Smooth muscle cell of the umbilical artery (primary cell): ENCODE results near the gene SURF2. TPM values are rescaled to one million over a fixed set of nuclear protein-coding genes. Genes with fewer than 3 reads are reported as not detected.

Source experiments
- total RNA-seq: library from RNA; depleted of rRNA; stranded (reverse); fragments of >200 nt; gene quantifications from 2 replicates; pipeline ENCODE4 v1.2.3, GENCODE V29; 2014

Gene SURF2
- 8.9 and 11.0 TPM in 2 replicates for total RNA-seq

GRCh38 chr9:133356391-133357091 is at the start of gene SURF2, which contains the start of gene SURF1:
Gene SURF2 (plus strand): TSS chr9:133356550. CDS start chr9:133356593, 43 bp downstream.
Gene SURF1 (minus strand): TSS chr9:133356487. CDS start chr9:133356453, 34 bp downstream.

GRCh38 chr9:133335924-133336811 is 20.2 kb upstream of the SURF2 start, which contains the start of gene SURF6:
Gene SURF6 (minus strand): TSS chr9:133336188. CDS start chr9:133336132, 56 bp downstream.

GRCh38 chr9:133347985-133348717 is 8.2 kb upstream of the SURF2 start, which contains the start of the genes MED22 and RPL7A:
Gene MED22 (minus strand): TSS chr9:133348131. CDS start chr9:133346662, 1,469 bp downstream.
Gene RPL7A (plus strand): TSS chr9:133348218. CDS start chr9:133348244, 26 bp downstream.

GRCh38 chr9:133375724-133376654 is 19.6 kb downstream of the SURF2 start, which contains the start of the genes STKLD1 and SURF4:
Gene STKLD1 (plus strand): TSS chr9:133376366. CDS start chr9:133376474, 108 bp downstream.
Gene SURF4 (minus strand): TSS chr9:133376060. CDS start chr9:133375969, 91 bp downstream.

Other genes starting within 250 kb of the SURF2 start
- 24.9 and 40.5 TPM in 2 replicates for gene RALGDS, start 235.3 kb upstream of the SURF2 start, total RNA-seq
- 6.9 and 8.6 TPM in 2 replicates for gene GBGT1, start 192.6 kb upstream of the SURF2 start, total RNA-seq
- gene OBP2B, start 147.3 kb upstream of the SURF2 start, total RNA-seq = not detected in 2 replicates
- gene ABO, start 81.3 kb upstream of the SURF2 start, total RNA-seq = not detected in 2 replicates
- 9.2 and 15.6 TPM in 2 replicates for gene SURF6, start 20.4 kb upstream of the SURF2 start, total RNA-seq
- 15.1 and 24.0 TPM in 2 replicates for gene MED22, start 8.4 kb upstream of the SURF2 start, total RNA-seq
- 1,358 and 2,141 TPM in 2 replicates for gene RPL7A, start 8.3 kb upstream of the SURF2 start, total RNA-seq
- gene SURF1, start 63 bp upstream of the SURF2 start, total RNA-seq = 14.6 and 24.9 TPM in 2 replicates
- gene SURF4, start 19.5 kb downstream of the SURF2 start, total RNA-seq = 608 and 665 TPM in 2 replicates
- gene STKLD1, start 19.8 kb downstream of the SURF2 start, total RNA-seq = 0.28 and 0.59 TPM in 2 replicates
- gene REXO4, start 61.5 kb downstream of the SURF2 start, total RNA-seq = 11.3 and 18.9 TPM in 2 replicates
- gene ADAMTS13, start 65.8 kb downstream of the SURF2 start, total RNA-seq = 1.8 and 2.8 TPM in 2 replicates
- 7.6 and 10.4 TPM in 2 replicates for gene CACFD1, start 103.4 kb downstream of the SURF2 start, total RNA-seq
- 33.1 and 38.3 TPM in 2 replicates for gene SLC2A6, start 122.5 kb downstream of the SURF2 start, total RNA-seq
- not detected in 2 replicates for gene MYMK, start 168.4 kb downstream of the SURF2 start, total RNA-seq
- gene ADAMTSL2, start 178.2 kb downstream of the SURF2 start, total RNA-seq = 0.83 and 4.8 TPM in 2 replicates